AG09309 (cell line): Measurements from ENCODE around the gene NCOA7.

Experiments used
- DNase-seq: peaks from one replicate; pipeline ENCODE4 v3.0.0-alpha.2; 2010; ENCODE audit warnings: low read depth
- H3K4me3 ChIP-seq: 2 replicates; pipeline ENCODE4 v1.5.1; 2011; ENCODE audit warnings: mild to moderate bottlenecking, low read depth, low read length, moderate library complexity; ENCODE audit not compliant: control insufficient read depth
- CTCF ChIP-seq: IDR thresholded peaks from 2 replicates; pipeline ENCODE4 v1.5.1; 2011; ENCODE audit warnings: mild to moderate bottlenecking, low read depth, low read length, inconsistent platforms; ENCODE audit not compliant: insufficient read depth, control insufficient read depth; ENCODE audit errors: missing control alignments

The NCOA7 gene

DNA sequence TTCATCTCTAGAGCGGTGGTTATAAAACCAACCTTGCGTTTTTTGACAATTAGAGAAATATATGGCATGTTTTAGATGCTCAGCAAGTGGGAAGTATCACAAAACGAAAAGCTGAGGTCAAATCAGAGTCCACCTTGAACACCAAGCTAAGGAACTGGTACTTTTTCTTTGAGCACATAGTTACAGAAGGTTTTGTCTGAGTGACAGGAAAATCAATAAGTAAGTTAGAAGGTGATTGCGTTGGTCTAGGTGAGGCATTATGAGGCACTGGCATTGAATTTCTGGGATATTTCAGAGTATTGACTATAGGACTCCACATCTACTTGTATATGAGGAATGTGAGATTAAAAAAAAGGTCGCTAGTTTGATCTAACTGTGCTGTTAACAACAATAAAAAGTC, 165.2 kb downstream of the NCOA7 start:
- H3K4me3 ChIP-seq = no peak overlapping the region
- TF ChIP-seq CTCF = no peak
- no peak for DNase-seq

DNA sequence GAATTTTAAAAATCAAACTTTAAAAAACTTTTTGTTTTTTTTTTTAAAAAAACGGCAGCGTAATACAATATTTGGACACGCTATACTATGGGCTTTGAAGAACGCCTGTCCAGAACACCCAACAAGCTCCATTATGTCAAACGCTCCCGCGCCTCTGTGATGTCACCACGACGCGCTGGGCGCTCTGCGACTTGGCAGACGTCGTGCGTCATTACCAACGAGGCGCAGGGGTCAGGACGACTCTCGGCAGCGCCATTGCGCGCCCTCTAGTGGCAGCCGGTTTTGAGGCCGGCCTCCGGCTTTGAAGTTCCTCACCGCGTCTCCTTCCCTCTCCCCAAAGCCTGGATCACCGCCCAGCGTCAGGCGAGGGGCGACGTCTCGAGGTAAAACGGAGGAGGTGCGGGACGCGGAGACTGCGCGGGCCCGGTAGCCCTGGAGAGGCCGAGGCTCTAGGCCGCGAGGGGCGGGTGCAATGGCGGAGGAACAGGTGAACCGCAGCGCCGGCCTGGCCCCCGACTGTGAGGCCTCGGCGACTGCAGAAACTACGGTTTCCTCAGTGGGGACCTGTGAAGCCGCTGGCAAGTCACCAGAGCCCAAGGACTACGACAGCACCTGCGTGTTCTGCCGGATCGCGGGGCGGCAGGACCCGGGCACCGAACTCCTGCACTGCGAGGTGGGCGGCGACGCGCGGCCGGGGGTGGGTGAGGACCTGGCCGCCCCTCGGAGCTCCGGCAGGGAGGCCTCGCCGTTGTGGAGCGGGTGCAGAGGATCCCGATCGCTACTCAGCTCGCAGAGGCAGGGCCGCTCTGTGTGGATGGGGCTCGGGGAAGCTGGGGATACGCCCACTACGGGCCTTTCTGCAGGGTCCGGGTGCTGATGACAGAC, 166.0 kb downstream of the NCOA7 start, which contains the start of gene HINT3:
HINT3 (plus strand) TSS at position 265 of the 885 bp plus-strand sequence; CDS start at position 473, 208 bp downstream.
- TF ChIP-seq CTCF = peak; percentile 94
- H3K4me3 ChIP-seq = peak within 1 kb of the TSS; percentile 78

DNA sequence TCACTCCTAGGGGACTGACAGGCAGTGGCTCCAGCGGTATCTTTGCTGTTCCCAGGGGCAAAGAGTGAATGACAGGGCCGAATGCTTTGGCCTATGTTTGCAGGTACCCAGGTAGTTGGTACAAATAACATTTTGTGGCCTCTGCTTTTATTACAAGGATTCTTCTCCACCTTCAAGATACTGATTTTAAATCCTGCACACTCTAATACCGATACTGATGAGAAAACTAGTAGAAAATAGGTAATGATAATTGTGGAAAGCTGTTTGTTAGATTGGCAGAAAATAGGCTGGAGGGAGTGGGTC, 166.6 kb downstream of the NCOA7 start:
- no peak for DNase-seq
- peak overlapping the region; percentile 78 for H3K4me3 ChIP-seq
- no peak for TF ChIP-seq CTCF

More for the DNA sequence above, 166.0 kb downstream of the NCOA7 start, which contains the start of gene HINT3:
- peak; percentile 74 for DNase-seq

- no peak overlapping the region for H3K4me3 ChIP-seq
- no peak for DNase-seq
- no peak for TF ChIP-seq CTCF
Observed at GRCh38 chr6:125957845-125958244, 167.1 kb downstream of the NCOA7 start.

DNA sequence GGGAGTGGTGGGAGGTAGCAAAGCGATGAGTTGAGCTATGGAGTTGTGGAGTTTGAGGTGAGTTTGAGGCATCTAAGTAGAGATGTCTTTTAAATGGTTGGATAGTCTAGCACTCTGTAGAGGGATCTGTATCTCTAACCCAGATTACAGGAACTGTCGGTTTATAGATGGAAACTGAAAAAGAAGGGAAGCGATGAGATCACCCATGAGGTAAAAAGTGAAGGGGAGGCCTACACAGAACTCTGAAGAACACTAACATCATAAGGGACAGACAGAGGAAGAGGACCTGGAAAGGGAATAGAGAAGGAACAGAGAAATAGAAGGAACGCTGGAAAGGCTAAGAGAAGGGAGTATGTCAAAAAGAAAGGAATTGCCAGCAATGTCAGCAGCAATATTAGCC, 168.3 kb downstream of the NCOA7 start:
- no peak for DNase-seq
- H3K4me3 ChIP-seq = no peak overlapping the region
- no peak for TF ChIP-seq CTCF

DNA sequence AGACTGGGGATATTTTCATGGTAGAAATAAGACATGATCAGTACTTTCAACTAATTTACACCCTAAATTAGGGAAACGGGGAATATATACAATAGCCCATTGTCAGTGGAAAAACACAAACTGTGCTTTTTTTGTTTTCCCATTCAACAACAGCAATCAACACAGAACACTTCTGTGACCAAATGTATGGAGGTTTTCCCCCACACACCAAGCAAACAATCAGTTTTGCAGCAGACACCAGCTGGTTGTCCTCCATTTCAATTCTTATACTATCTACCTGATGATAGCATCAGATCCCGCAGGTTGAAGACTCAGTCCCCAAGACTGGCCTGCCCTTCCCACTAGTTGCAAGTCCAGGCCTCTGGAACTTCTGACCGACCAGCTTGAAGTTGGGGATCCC, 170.4 kb downstream of the NCOA7 start:
- no peak for TF ChIP-seq CTCF
- no peak overlapping the region for H3K4me3 ChIP-seq
- DNase-seq = no peak
